ENCODE results near the gene CHTOP. TPM values are rescaled to one million over a fixed set of nuclear protein-coding genes. Genes with fewer than 3 reads are reported as not detected.

CHTOP gene
- total and polyA plus RNA-seq, 2 of the 13 experiments (the other 11 are each of a cell fraction or from before 2014, with no cell fraction given), result 38.0 to 51.9 TPM

DNA sequence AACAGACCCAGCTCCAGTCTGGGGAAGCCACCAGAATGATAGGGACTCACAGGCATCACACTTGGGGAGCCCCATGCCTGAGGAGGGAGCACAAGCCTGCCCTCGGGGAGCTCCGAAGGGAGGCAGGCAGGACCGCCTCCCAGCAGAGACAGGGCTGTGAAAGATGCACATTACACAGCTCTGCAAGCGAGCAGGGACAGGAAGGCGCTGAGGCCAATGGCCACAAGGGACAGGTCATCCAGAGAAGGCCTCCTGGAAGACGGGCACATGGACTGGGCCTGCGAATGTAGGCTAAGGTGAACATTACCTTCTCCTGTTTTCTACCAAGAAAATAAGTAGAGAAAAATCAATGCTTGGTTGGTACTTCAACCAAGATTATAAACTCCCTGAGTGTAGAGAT is 48.9 kb downstream of the CHTOP start (continued):
- TF ChIP-seq, protein P1, sequence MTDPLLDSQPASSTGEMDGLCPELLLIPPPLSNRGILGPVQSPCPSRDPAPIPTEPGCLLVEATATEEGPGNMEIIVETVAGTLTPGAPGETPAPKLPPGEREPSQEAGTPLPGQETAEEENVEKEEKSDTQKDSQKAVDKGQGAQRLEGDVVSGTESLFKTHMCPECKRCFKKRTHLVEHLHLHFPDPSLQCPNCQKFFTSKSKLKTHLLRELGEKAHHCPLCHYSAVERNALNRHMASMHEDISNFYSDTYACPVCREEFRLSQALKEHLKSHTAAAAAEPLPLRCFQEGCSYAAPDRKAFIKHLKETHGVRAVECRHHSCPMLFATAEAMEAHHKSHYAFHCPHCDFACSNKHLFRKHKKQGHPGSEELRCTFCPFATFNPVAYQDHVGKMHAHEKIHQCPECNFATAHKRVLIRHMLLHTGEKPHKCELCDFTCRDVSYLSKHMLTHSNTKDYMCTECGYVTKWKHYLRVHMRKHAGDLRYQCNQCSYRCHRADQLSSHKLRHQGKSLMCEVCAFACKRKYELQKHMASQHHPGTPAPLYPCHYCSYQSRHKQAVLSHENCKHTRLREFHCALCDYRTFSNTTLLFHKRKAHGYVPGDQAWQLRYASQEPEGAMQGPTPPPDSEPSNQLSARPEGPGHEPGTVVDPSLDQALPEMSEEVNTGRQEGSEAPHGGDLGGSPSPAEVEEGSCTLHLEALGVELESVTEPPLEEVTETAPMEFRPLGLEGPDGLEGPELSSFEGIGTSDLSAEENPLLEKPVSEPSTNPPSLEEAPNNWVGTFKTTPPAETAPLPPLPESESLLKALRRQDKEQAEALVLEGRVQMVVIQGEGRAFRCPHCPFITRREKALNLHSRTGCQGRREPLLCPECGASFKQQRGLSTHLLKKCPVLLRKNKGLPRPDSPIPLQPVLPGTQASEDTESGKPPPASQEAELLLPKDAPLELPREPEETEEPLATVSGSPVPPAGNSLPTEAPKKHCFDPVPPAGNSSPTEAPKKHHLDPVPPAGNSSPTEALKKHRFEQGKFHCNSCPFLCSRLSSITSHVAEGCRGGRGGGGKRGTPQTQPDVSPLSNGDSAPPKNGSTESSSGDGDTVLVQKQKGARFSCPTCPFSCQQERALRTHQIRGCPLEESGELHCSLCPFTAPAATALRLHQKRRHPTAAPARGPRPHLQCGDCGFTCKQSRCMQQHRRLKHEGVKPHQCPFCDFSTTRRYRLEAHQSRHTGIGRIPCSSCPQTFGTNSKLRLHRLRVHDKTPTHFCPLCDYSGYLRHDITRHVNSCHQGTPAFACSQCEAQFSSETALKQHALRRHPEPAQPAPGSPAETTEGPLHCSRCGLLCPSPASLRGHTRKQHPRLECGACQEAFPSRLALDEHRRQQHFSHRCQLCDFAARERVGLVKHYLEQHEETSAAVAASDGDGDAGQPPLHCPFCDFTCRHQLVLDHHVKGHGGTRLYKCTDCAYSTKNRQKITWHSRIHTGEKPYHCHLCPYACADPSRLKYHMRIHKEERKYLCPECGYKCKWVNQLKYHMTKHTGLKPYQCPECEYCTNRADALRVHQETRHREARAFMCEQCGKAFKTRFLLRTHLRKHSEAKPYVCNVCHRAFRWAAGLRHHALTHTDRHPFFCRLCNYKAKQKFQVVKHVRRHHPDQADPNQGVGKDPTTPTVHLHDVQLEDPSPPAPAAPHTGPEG (CRISPR knock-in tag; IDR thresholded peaks at IDR 0.05), result no peak
- TF ChIP-seq, protein P2, sequence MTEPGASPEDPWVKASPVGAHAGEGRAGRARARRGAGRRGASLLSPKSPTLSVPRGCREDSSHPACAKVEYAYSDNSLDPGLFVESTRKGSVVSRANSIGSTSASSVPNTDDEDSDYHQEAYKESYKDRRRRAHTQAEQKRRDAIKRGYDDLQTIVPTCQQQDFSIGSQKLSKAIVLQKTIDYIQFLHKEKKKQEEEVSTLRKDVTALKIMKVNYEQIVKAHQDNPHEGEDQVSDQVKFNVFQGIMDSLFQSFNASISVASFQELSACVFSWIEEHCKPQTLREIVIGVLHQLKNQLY (CRISPR knock-in tag; IDR thresholded peaks at IDR 0.05), result no peak
- TF ChIP-seq, protein P3, sequence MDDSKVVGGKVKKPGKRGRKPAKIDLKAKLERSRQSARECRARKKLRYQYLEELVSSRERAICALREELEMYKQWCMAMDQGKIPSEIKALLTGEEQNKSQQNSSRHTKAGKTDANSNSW (CRISPR knock-in tag; IDR thresholded peaks at IDR 0.05; ENCODE audit: borderline replicate concordance), result no peak
- TF ChIP-seq HNRNPLL (IDR thresholded peaks at IDR 0.05; ENCODE audit: low read depth, low read length, poor library complexity, severe bottlenecking) (no peak), NFE2 (CRISPR knock-in tag; IDR thresholded peaks at IDR 0.05) (no peak)

DNA sequence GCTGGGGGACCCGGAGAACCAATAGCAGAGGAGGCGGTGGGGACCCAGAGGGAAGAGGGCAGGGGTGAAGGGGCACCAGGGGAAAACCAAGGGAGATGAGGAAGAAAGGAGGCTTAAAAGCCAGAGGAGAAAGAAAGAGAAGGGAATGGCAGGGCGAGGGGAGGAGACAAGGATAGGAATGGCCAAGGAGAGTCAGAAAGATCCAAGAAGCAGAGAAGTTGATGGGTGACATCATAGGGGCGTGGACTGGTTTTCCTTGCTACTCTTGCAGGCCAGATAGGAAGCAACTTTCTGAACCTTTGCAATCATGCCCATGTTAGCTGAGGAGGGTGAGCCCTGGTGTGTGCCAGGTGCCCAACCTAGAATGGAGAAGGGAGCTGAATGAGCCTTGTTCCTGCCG is 50.0 kb downstream of the CHTOP start:
- no peak overlapping the region for H3K27ac ChIP-seq (ENCODE audit: extremely low read length, insufficient read depth, low read length)
- no peak overlapping the region for H3K4me2 ChIP-seq (ENCODE audit: low read depth, low read length)
- H3K4me3 ChIP-seq (replicated peaks in 1 of 3; ENCODE audit: insufficient read depth in 1 of 3, low read depth in 2 of 3, low read length in 3 of 3), result no peak overlapping the region
- BruUV-seq (replicated peaks), result no TSS peak
- no peak overlapping the region for H3K9ac ChIP-seq (ENCODE audit: insufficient read depth, low read depth, low read length)
- in situ Hi-C loops (cut with HindIII; ENCODE audit: extremely low pct_ligation_motif_present, low pct_unique_long_range_greater_than_20kb), result loop anchor here (10.0 kb wide), 1 partner anchor 301 kb away; the partner anchor contains the start of gene RAB13
- WGBS (ENCODE audit: low lambda C conversion rate), result 35% methylated on average over 5 of the region's 5 CpGs
- no peak overlapping the region for H2AFZ ChIP-seq (ENCODE audit: low read length)
- peaks cover 21 to 85% of the 10 kb centered on the region in 2 experiments for H3K27me3 ChIP-seq (ENCODE audit: control insufficient read depth in 1 of 2, insufficient read depth in 2 of 2, low read length in 2 of 2)
- POLR2A ChIA-PET, result no interaction called here
- H3K4me1 ChIP-seq (ENCODE audit: insufficient read depth, low read length), result peaks cover 26% of the 10 kb centered on the region
- no peak for FAIRE-seq
- TF ChIP-seq BHLHE40 (IDR thresholded peaks at IDR 0.05; ENCODE audit: low read length) (no peak), TMF1 (CRISPR knock-in tag; IDR thresholded peaks at IDR 0.05; ENCODE audit: low read depth) (no peak), ATF7 (IDR thresholded peaks at IDR 0.05) (peak; percentile 51; the same call in 1 of the 2 replicates), ATF7 (CRISPR knock-in tag; IDR thresholded peaks at IDR 0.05) (no peak)
- no peak for ATAC-seq
- DNase-seq (ENCODE audit: low spot score), result no peak
- no peaks in the 10 kb centered on the region for H3K36me3 ChIP-seq (replicated peaks in 1 of 2; ENCODE audit: control insufficient read depth in 1 of 2, insufficient read depth in 2 of 2, low read length in 2 of 2)
- CTCF ChIA-PET (ENCODE audit: low intra/inter-chr PET ratio, low total read pairs), result no interaction called here
- H4K20me1 ChIP-seq (ENCODE audit: insufficient read depth, low read length), result no peaks in the 10 kb centered on the region
- H3K9me3 ChIP-seq (ENCODE audit: low read length), result no peaks in the 10 kb centered on the region
- H3K79me2 ChIP-seq (ENCODE audit: insufficient read depth, low read length), result no peaks in the 10 kb centered on the region
- intact Hi-C loops (cut with micrococcal nuclease; ENCODE audit: unreplicated experiment), result no loop called here

Data from HepG2 (cell line).